ENCODE data around the gene DNHD1.

DNHD1 gene

DNA sequence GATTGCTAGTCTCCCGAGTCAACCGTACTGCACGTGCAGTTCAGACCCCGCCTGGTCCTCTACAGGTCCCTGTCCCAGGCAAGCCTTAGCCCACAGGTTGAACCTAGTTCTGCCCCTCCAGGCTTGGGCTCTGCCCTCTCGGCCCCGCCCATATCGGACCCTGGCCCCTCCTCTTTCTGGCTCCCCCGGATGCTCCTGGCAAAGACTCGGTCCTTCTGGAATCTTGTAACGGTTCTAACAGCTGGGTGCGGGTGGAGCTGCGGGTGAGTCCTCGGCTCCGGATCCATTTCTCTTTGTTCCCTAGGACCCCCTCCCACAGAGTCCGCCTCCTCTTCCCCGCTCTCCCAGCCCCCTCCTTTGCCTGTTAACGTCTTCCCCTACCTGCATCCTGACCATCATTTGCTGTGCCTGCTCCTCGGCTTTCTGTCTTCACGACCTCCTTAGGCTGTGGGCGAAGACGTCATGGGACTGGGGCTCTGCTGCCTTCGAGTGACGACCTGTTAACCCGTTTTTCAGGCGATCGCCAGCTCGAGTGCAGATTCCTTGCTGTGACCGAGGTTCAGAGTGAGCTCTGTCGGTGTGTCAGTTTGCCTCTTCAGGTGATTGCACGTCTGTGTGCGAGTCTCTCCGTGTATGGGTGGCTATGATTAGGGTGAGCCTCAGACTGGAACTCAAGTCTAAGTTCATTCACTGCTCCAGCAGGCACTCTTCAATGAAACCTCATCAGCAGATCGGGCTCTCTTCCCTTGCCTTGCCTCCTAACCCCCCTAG lies at the start of gene DNHD1:
Gene DNHD1 (plus strand): TSS at position 212 of the 771 bp plus-strand sequence. CDS start 936 bp downstream, outside the sequence.
- DNase-seq, result no peak

DNA sequence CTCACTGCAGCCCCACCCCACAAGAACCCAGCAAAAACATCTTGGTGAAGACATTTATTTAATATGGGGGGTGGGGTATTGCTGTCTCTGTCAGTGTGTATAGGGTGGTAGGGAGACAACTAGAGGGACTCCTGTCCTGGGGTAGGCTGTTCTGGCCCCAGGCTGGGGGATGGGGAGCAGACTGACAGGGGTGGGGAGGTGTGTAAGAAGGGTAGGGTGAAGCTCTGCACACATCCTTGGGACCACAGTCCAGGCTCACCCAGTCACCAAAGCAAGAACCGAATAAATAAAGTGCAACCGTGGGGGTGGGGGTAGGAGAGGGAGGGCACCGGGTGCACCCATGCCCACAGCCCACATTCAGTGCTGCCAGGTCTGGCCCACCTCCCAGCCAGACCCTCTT lies 48.5 kb upstream of the DNHD1 start:
- no peak for DNase-seq

DNA sequence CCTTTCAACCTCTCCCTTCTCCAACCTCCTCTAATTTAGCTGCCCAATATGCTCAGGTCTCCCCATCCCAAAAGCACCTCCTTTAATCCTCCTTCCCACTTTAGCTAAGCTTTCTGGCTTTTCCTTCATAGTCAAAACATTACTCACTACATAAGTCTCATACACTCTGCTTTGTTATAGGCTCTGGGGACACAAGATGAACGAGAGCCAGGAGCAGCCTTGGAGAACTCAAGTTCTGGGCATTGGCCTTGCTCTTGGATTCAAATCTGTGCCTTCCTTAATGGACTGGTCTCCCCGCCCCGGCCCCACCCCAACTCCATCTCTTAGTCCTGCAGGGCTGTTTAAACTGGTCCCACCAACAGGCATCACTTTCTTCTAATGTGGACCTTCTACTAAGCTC lies 44.9 kb upstream of the DNHD1 start:
- no peak for DNase-seq

- DNase-seq, result no peak
These were observed 43.9 kb upstream of the DNHD1 start for GRCh38 chr11:6453152-6453551.

- DNase-seq, result peak; percentile 82
These were observed 42.0 kb upstream of the DNHD1 start for GRCh38 chr11:6455070-6455469.

DNA sequence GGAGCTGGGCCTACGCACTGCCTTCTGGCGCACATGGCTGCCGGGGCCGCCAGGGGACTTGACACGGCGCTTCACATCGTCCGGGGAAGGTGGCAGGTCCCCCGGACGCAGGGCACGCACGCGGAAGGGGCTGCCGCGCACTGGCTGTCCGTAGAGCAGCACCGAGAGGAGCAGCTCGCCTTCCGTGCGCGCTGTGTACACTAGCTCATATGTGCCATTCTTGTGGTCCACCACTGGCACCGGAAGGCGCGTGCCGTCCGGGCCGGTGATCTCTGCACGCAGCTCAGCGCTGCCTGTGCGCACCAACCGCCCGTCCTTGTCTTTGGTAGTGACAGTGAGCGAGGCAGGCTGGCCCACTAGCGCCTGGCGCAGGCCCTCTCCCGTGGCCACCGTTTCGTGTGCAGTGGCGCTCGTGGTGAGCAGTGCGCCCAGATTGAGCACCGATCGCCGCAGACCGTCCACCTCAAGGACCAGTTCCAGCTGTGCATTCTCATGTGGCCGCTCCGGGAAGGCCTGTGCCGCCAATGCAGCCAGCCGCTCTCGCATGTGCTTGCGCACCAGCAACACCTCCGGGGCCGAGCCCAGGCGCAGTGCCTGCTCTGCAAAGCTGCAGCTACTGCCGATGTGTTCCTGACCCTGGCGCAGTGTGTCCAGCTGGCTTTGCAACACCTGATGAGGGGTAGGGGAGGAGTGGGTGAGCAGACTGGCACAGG lies 40.6 kb upstream of the DNHD1 start:
- no peak for DNase-seq

GRCh38 chr11:6457581-6458320 lies 39.3 kb upstream of the DNHD1 start:
- DNase-seq, result no peak

- no peak for DNase-seq
These were observed 38.6 kb upstream of the DNHD1 start for GRCh38 chr11:6458352-6459098.

- no peak for DNase-seq
These were observed 38.0 kb upstream of the DNHD1 start for GRCh38 chr11:6459099-6459450.

DNA sequence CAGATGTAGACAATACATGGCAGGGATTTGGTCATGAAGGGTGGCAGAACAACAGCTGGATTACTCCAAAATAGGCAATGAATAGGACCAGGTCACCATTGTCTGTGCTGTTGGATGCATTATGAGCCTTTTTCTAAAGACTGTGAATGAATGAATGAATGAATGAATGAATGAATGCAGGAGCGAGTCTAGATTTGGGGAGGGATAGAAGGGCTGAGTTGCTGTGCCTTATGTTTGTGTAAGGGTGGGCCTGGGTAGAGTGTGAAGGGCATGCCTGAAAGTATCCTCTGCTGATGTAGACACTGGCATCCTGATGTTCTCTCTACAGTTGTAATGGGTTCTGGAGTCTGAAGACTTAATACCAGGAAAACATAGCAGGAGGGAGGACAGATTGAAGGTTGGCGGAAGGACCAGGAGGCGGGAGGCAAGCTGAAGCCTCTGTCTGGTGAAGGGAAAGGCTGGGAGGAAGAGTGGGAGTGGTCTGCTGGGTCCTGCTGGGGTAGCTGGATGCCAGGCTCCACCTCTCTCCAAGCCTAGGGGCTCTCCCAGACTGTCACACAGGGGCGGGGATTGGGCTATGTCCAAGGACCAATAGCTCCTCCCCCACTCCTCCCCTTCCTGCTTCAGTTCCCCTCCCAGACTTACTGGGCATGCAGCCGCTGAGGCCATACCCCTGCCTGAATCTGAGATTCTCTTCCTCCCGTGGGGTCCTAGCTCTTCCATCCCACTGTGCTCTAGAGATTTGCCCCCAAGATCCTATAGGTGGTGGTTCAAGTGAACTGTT lies 28.2 kb upstream of the DNHD1 start:
- peak; percentile 91 for DNase-seq

GRCh38 chr11:6469599-6469998 lies 27.5 kb upstream of the DNHD1 start:
- DNase-seq, result no peak

- DNase-seq, result no peak
These were observed 24.1 kb upstream of the DNHD1 start for GRCh38 chr11:6472934-6473333.

DNA sequence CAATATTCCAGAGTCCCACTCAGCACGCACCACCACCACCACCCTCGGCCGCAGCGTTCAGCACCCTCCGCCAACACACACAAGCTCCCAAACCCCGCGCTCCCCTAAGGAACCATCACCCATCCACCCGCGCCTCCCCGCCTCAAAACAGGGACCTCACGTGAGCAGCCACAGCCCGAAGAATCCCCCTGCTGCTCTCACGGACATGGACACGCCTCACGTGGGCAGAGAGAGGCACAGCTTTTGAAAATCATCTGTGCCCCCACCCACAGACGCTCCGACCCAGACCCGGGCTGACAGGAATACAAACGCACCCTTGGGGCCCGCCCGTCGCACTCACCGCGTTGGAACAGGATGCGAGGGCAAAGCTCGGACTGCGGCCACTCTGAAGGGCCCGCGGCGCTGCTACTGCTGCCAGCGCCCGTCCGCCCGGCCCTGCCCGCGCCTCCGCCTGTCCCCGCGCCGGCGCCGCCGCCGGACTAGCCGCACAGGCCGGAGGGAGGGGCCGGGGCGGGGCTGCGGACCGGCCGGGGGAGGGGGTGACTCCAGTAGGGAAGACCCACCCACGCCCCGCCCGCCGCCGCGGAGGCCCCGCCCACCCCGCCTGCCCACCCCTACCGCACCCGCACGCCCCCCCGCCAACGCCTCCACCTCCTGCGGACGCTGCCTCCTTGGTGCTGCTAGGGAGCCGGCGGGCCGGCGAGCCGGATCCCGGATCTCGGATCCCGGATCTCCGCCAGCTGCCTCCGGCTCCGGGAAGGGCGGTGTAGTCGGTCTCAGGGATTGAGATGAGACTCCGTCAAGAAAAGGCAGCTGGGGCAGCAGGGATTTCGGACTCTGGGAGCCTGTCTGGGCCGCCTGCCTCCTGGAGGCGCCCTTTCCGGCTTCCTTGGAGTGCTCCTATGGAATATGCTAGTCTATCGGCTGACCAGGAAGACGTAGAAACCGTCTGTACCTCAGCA lies 23.3 kb upstream of the DNHD1 start, which contains the start of gene TRIM3:
Gene TRIM3 (minus strand): TSS at position 491 of the 962 bp plus-strand sequence. CDS start 8,246 bp downstream, outside the sequence.
- peak; percentile 45 for DNase-seq

DNA sequence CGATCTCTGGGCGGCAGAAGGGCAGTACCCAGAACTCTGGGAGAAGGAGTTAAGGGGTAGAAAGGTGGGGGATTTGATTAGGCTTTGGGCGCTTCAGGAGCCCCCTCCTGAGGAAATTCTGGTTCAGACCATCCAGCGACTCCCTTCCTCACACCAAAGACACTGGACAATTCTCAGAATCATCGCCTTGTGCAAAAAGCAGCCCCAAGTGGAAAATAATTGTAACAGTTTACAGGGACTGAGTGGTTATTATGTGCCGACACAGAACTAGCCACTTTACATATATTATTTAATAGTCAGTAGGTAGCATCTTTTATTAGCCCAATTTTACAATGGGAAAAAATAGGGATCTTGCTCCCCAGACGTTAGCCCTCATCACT lies 22.7 kb upstream of the DNHD1 start:
- DNase-seq, result no peak

GRCh38 chr11:6474806-6475500 lies 22.1 kb upstream of the DNHD1 start:
- no peak for DNase-seq

DNA sequence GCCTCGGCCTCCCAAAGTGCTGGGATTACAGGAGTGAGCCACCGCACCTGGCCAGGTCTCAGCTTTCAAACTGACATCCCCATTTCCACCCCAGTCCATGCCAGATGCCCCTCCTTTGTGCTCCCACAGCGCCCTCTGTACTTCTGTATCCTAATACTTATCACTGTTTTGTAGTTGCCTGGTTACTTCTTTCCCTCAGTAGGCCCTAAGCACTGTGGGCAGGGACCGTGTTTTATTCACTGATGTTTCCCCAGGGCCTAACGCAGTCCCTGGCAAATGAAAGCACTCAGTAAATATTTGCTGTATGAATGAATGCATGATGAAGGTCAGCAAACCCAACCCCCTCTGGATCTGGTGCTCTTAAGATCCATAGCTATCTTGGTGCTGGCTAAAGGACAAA lies 21.1 kb upstream of the DNHD1 start:
- DNase-seq, result no peak

DNA sequence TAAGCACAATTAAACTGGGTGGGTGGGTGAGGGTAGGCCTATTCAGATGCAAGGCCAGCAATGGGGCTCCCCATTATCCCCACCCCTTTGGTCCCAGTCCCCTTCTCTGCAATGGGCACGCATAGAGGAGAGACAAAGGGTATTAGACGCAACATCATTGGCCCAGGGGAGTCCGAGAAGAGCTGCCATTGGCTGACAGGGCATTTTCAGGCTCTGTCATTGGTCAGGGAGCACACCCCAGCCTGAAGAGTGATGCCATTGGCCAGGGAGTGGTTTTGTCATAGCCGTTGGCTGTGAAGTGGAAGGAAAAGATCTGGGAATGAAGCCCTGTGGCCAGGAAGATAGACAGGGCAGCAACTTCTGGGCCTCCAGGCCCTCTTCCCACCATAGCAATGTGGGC lies 20.5 kb upstream of the DNHD1 start:
- DNase-seq, result no peak

DNA sequence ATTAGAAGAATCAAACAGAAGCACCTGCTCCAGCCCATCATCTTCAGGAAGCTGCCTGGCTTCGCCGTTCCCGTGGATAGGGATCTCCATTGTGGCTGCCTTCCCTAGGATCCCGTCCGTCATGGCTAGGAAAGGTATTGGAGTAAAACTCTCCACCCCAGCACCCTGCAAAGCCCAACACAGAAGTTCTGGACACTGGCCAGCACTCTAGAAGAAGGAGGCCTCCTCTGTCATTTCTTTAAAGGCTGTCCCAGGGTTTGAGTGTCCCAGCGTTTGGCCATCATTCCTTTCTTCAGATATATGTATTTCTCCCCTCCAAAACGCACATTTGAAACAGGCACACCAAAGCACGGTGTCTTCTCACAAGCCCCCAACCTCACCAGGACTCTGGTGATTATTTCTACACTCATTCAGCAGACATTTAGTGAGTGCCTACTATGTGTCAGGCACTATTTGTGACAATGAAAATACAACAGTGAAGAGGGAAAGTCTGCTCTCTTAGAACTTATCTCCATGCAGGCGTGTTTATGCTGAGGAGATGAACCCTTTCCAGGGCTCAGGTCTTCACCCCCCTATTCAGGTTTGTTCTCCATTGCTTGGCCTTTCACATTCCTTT lies 16.7 kb upstream of the DNHD1 start:
- no peak for DNase-seq

GRCh38 chr11:6481012-6481923 lies 15.8 kb upstream of the DNHD1 start, which contains the start of the genes ARFIP2 and TIMM10B:
ARFIP2 (minus strand) TSS chr11:6481331; CDS start chr11:6480421, 910 bp downstream.
TIMM10B (plus strand) TSS chr11:6481501; CDS start chr11:6481517, 16 bp downstream.
- DNase-seq, result peak; percentile 85

All from NCI-H187 treated with DMSO at 0.1 percent for 48 hours (cell line).